Breast epithelium (tissue), 4 donors: ENCODE measurements around the gene TRPV6. TPM values are rescaled to one million over a fixed set of nuclear protein-coding genes. Genes with fewer than 3 reads are reported as not detected.

ENCODE experiments used
- DNase-seq, 2 donors: peaks; one replicate each; pipeline ENCODE4 v3.0.0-alpha.2; 2019; ENCODE audit warnings: low spot score in 2 of 2
- H3K27ac ChIP-seq, 2 donors: fragments of 200-600 bp; sonication (generic) in 1 of 2; one replicate each; pipeline ENCODE4 v1.5.1; 2016 to 2019; ENCODE audit warnings: mild to moderate bottlenecking in 1 of 2
- H3K27me3 ChIP-seq, 2 donors: fragments of 200-600 bp; sonication (generic) in 1 of 2; one replicate each; pipeline versions ENCODE4 v1.5.1 to v1.6.0; 2017 to 2019; ENCODE audit warnings: control low read depth in 1 of 2, mild to moderate bottlenecking in 1 of 2
- H3K36me3 ChIP-seq: fragments of 200-600 bp; one replicate; pipeline ENCODE4 v1.5.1; 2019
- H3K4me1 ChIP-seq, 2 donors: fragments of 200-600 bp; sonication (generic); one replicate each; pipeline ENCODE4 v1.5.1; 2016 to 2019; ENCODE audit warnings: control low read depth in 1 of 2
- H3K4me3 ChIP-seq, 3 donors: fragments of 200-600 bp; sonication (generic); 1 replicate in 2 of 3; 2 replicates in 1 of 3; pipeline ENCODE4 v1.5.1; 2016 to 2019; ENCODE audit warnings: mild to moderate bottlenecking in 3 of 3, moderate library complexity in 2 of 3
- H3K9me3 ChIP-seq, 2 donors: fragments of 200-600 bp; sonication (generic) in 1 of 2; one replicate each; pipeline ENCODE4 v1.5.1; 2016 to 2019; ENCODE audit warnings: control low read depth in 1 of 2
- POLR2A ChIP-seq: fragments of 450-650 bp; IDR thresholded peaks from one replicate; pipeline ENCODE4 v1.6.1; 2016; ENCODE audit warnings: antibody characterized with exemption, mild to moderate bottlenecking, moderate library complexity
- POLR2AphosphoS5 ChIP-seq, 3 donors: sonication (generic); formaldehyde crosslinking; IDR thresholded peaks; one replicate each; pipeline ENCODE4 v1.6.1; 2017; ENCODE audit warnings: antibody characterized with exemption in 3 of 3
- intact Hi-C: fragments of 100-400 bp; cut with DNase I; formaldehyde crosslinking; loops from one replicate; pipeline ENCODE4 v1.15.1; 2023; ENCODE audit warnings: low total_unique reads
- total RNA-seq, 3 donors: library from RNA; depleted of rRNA; stranded (reverse); fragments of >200 nt; gene quantifications; one replicate each; pipeline ENCODE4 v1.1.0, GENCODE V29; 2016
- TF ChIP-seq, protein P1 (sequence below), 3 donors: fragments of 450-650 bp; IDR thresholded peaks; one replicate each; pipeline ENCODE4 v1.5.1; 2016 to 2017; ENCODE audit warnings: antibody characterized with exemption in 3 of 3, mild to moderate bottlenecking in 3 of 3, moderate library complexity in 3 of 3

Gene TRPV6
- total RNA-seq, 3 donors from 2014 or later, result under 0.01 to 19.8 (median 13.4) TPM

DNA sequence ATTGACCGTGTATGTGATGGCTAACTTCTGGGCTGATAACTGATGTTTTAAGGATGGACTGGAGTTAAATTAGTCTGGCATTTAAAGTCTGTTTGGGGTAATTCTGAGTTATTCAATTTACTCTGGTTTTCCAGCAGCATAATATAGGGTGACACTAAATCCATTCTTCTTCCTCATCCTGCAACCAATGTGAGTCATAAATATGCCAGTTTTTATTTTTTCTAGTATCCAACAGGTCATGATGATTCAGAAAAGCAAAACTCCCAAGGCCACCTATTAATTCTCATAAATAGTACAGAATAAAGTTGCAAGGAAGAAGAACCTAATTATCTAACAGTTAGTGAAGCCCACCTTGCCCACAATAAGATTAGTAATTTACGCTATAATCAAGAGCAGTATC is 38.2 kb downstream of the TRPV6 start:
- no peaks in the 10 kb centered on the region for H3K36me3 ChIP-seq
- H3K4me1 ChIP-seq, result no peaks in the 10 kb centered on the region
- DNase-seq, result no peak
- no peaks in the 10 kb centered on the region for H3K9me3 ChIP-seq
- H3K27me3 ChIP-seq, result no peaks in the 10 kb centered on the region
- no peak overlapping the region for H3K27ac ChIP-seq
- no peak overlapping the region for H3K4me3 ChIP-seq
- TF ChIP-seq POLR2A (no peak), POLR2AphosphoS5 (IDR thresholded peaks at IDR 0.05) (no peak)
- TF ChIP-seq, protein P1, sequence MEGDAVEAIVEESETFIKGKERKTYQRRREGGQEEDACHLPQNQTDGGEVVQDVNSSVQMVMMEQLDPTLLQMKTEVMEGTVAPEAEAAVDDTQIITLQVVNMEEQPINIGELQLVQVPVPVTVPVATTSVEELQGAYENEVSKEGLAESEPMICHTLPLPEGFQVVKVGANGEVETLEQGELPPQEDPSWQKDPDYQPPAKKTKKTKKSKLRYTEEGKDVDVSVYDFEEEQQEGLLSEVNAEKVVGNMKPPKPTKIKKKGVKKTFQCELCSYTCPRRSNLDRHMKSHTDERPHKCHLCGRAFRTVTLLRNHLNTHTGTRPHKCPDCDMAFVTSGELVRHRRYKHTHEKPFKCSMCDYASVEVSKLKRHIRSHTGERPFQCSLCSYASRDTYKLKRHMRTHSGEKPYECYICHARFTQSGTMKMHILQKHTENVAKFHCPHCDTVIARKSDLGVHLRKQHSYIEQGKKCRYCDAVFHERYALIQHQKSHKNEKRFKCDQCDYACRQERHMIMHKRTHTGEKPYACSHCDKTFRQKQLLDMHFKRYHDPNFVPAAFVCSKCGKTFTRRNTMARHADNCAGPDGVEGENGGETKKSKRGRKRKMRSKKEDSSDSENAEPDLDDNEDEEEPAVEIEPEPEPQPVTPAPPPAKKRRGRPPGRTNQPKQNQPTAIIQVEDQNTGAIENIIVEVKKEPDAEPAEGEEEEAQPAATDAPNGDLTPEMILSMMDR (IDR thresholded peaks at IDR 0.05), result no peak
- intact Hi-C loops, result no loop called here

DNA sequence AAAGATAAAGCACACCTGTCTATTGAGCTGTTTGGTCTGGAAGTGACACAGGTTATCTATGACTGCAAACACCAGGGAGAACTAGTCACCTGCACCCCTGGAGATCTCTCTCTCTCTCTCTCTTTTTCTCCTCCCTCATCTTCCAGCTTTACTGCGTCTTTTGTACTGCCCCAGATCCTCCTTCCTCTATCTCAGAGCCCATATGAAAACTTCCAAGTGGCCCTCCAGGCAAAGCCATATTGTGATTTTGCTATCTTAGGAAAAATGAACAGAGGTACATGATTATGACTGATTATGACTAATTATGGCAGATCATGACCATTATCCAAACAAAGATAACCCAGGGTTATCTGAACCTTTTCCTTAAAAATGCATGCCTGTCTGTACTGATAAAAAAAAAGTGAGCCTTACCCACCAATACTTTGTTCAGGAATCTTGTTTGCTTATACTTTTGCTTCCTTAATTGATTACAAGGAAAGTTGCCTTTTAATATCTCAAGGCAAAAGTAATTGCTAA is 43.2 kb downstream of the TRPV6 start:
- no peak for DNase-seq
- Histone ChIP-seq H3K36me3 (no peaks in the 10 kb centered on the region), H3K27me3 (no peaks in the 10 kb centered on the region), H3K4me1 (no peaks in the 10 kb centered on the region), H3K4me3 (no peak overlapping the region), H3K9me3 (no peaks in the 10 kb centered on the region), H3K27ac (no peak overlapping the region)
- TF ChIP-seq, protein P1 (IDR thresholded peaks at IDR 0.05), result no peak
- TF ChIP-seq POLR2A, result no peak
- intact Hi-C loops, result no loop called here

DNA sequence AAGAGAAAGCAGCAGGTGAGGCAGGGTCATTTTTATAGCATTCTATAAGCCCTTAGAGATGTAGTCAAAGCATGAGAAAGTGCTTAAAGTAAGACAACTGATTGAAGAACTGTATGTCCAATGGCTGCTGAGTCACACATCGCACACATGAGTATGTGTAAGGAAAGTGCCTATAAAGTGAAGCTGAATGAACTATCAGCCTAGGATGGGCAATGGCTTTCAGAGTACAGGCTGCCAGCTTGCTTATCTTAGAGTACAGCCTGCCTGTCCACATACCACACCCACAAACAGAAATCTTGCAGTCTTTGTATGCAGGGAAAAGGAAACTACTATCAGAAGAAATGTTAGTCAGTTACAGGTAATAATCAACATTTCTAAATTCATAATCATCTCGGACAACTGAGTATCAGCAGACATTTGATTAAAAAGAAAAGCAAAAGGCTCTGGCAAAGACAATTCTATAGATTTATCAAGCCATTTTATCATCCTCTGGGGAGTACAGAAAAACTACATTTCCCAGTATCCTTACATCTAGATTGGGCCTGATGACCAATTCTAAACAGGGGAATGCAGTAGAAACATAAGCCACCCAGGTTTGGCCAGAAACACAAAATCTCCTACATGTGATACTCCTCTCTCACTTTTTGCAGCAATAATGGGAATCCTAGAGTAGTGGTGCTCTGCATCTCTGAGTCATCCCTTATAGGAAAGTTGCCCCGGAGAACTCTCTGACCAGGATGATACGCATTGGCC is 46.9 kb downstream of the TRPV6 start:
- Histone ChIP-seq H3K4me3 (no peak overlapping the region), H3K27ac (no peak overlapping the region), H3K27me3 (no peaks in the 10 kb centered on the region), H3K9me3 (no peaks in the 10 kb centered on the region), H3K36me3 (no peaks in the 10 kb centered on the region), H3K4me1 (no peaks in the 10 kb centered on the region)
- intact Hi-C loops, result no loop called here
- TF ChIP-seq, protein P1 (IDR thresholded peaks at IDR 0.05), result no peak
- no peak for TF ChIP-seq POLR2AphosphoS5 (IDR thresholded peaks at IDR 0.05)
- DNase-seq, result no peak

DNA sequence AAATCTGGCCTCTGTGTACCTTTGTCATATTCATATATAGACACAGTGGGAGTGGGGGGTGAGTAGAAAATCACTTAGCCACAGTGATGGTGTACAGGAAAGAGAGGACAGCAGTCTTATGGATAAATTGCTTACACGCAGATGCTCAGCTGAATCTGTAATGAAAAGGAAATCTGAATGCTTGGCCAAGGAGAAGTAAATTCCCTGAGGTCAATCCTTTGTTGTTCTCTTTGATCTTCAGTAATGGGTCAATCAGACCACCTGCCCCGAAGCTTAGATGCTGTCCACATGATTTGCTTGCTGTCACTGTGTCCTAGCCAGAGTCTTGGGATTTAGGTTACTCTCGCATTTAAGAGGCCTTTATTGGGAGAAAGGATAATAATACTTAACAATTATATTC is 49.1 kb downstream of the TRPV6 start:
- TF ChIP-seq, protein P1 (IDR thresholded peaks at IDR 0.05), result no peak
- TF ChIP-seq POLR2A, result no peak
- TF ChIP-seq POLR2AphosphoS5 (IDR thresholded peaks at IDR 0.05), result no peak
- intact Hi-C loops, result no loop called here
- H3K4me1 ChIP-seq, result no peaks in the 10 kb centered on the region

DNA sequence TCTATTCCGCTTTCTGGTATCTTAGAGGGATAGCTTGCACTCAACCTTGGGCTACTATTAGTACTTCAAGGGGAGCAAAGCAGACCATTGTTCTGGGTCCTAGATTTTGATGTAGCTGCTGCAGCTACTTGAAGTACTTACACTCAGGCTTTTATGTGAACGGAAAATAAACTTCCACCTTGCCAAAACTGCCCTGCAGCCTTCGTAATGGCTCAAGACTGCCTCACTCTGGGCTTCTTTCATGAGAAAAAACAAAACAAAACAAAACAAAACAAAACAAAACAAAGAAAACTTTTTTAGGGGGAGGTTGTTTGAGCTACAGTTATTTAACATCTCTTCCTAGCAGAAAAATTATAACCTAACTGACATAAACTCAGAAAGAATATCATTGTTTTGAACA is 50.1 kb downstream of the TRPV6 start:
- H3K4me1 ChIP-seq, result no peaks in the 10 kb centered on the region
- no peaks in the 10 kb centered on the region for H3K27me3 ChIP-seq
- no peaks in the 10 kb centered on the region for H3K9me3 ChIP-seq
- TF ChIP-seq, protein P1 (IDR thresholded peaks at IDR 0.05), result no peak
- TF ChIP-seq POLR2AphosphoS5 (IDR thresholded peaks at IDR 0.05), result no peak
- TF ChIP-seq POLR2A, result no peak
- H3K4me3 ChIP-seq, result no peak overlapping the region
- intact Hi-C loops, result no loop called here
- no peaks in the 10 kb centered on the region for H3K36me3 ChIP-seq
- DNase-seq, result no peak
- no peak overlapping the region for H3K27ac ChIP-seq

More for the DNA sequence above, 49.1 kb downstream of the TRPV6 start:
- Histone ChIP-seq H3K36me3 (no peaks in the 10 kb centered on the region), H3K4me3 (no peak overlapping the region), H3K27me3 (no peaks in the 10 kb centered on the region), H3K27ac (no peak overlapping the region), H3K9me3 (no peaks in the 10 kb centered on the region)
- DNase-seq, result no peak
